ENCODE results near the gene CCDC88A.

Gene CCDC88A

GRCh38 chr2:55268907-55269644 is 150.6 kb downstream of the CCDC88A start, which contains the start of gene MTIF2 (continued):
- TF ChIP-seq ZBTB11 (tag by site-specific recombination; conservative IDR thresholded peaks at IDR 0.05; ENCODE audit: low read depth) (peak; percentile 99), ZFP3 (tag by site-specific recombination; IDR thresholded peaks at IDR 0.05; ENCODE audit: low read depth) (no peak; the same call in 1 of the 2 replicates), ZNF132 (tag by site-specific recombination; IDR thresholded peaks at IDR 0.05; ENCODE audit: borderline replicate concordance) (no peak), ZNF311 (tag by site-specific recombination; IDR thresholded peaks at IDR 0.05; ENCODE audit: borderline replicate concordance) (no peak), BCL11A (tag by site-specific recombination; IDR thresholded peaks at IDR 0.05; ENCODE audit: low read depth) (no peak), PRDM6 (tag by site-specific recombination; IDR thresholded peaks at IDR 0.05) (no peak), TSHZ1 (tag by site-specific recombination; IDR thresholded peaks at IDR 0.05; ENCODE audit: borderline replicate concordance) (no peak), ZNF366 (tag by site-specific recombination; conservative IDR thresholded peaks at IDR 0.05) (peak; percentile 97), ZSCAN23 (tag by site-specific recombination; IDR thresholded peaks at IDR 0.05) (0 out of 2 replicates have a peak, but pooled peaks have one; percentile 41), ZNF423 (tag by site-specific recombination; IDR thresholded peaks at IDR 0.05) (no peak), ZFHX2 (tag by site-specific recombination; conservative IDR thresholded peaks at IDR 0.05) (peak; percentile 43; the same call in 1 of the 2 replicates), ZNF548 (tag by site-specific recombination; IDR thresholded peaks at IDR 0.05) (no peak), ZNF776 (tag by site-specific recombination; IDR thresholded peaks at IDR 0.05; ENCODE audit: borderline replicate concordance) (no peak), BCL6B (tag by site-specific recombination; IDR thresholded peaks at IDR 0.05) (no peak), ZNF639 (tag by site-specific recombination; IDR thresholded peaks at IDR 0.05) (peak; percentile 90), ZBTB8A (tag by site-specific recombination; IDR thresholded peaks at IDR 0.05) (peak; percentile 66), ZNF138 (tag by site-specific recombination; IDR thresholded peaks at IDR 0.05; ENCODE audit: borderline replicate concordance) (0 out of 2 replicates have a peak, but pooled peaks have one; percentile 3), SP2 (tag by site-specific recombination; IDR thresholded peaks at IDR 0.05) (peak; percentile 77), ZNF146 (tag by site-specific recombination; IDR thresholded peaks at IDR 0.05) (peak; percentile 32; the same call in 1 of the 2 replicates), ZNF10 (tag by site-specific recombination; IDR thresholded peaks at IDR 0.05) (0 out of 2 replicates have a peak, but pooled peaks have one; percentile 12), ZNF394 (tag by site-specific recombination; IDR thresholded peaks at IDR 0.05; ENCODE audit: borderline replicate concordance) (peak; percentile 64; the same call in 1 of the 2 replicates), ZFP41 (tag by site-specific recombination; IDR thresholded peaks at IDR 0.05; ENCODE audit: borderline replicate concordance) (no peak), ZNF18 (tag by site-specific recombination; IDR thresholded peaks at IDR 0.05) (no peak), ZNF335 (tag by site-specific recombination; conservative IDR thresholded peaks at IDR 0.05) (peak; percentile 87), ZNF19 (tag by site-specific recombination; IDR thresholded peaks at IDR 0.05; ENCODE audit: low read depth) (no peak), ZNF792 (tag by site-specific recombination; IDR thresholded peaks at IDR 0.05) (no peak)

Measured in HEK293 (cell line).